ENCODE measurements around the gene PFKL. TPM values are rescaled to one million over a fixed set of nuclear protein-coding genes. Genes with fewer than 3 reads are reported as not detected.

PFKL gene
- total and polyA plus RNA-seq, 2 of the 8 experiments (the other 6 are each of a cell fraction or from before 2014, with no cell fraction given): 80.2 to 82.3 TPM

DNA sequence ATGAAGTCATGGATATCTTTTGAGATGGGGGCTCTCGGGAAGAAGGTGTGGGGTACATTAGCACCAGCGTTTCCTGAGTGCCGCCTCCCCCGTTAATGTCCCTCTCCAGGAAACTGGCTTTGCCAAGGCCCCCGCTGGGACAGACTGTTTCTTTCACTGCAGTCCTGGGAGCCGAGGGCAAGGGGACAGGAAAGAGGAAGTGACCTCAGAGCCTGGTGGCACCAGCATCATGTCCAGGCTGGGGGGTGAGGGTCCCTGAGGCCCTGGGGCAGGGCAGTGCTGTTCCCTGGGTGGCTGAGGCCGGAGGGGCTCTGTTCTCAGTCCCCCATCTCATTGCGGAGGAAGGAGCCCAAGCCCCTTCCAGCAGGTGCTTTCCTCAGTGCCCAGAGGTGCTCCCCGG, 5.8 kb downstream of the PFKL start:
- Histone ChIP-seq H3K4ac (replicated peaks; ENCODE audit: insufficient read length, low read depth, low read length) (no peak overlapping the region), H2AFZ (ENCODE audit: low read length) (no peak overlapping the region), H3K79me2 (ENCODE audit: control insufficient read depth in 1 of 2, insufficient read depth in 2 of 2, low read length in 2 of 2) (peaks cover 0 to 6% of the 10 kb centered on the region in 2 experiments; a peak in 1 of 4 replicates), H3K14ac (ENCODE audit: insufficient read length) (no peak overlapping the region), H3K4me1 (replicated peaks in 1 of 4; ENCODE audit: control insufficient read depth in 3 of 4, insufficient read depth in 4 of 4, low read length in 3 of 4) (peaks cover 0 to 11% (median 3%) of the 10 kb centered on the region in 4 experiments; a peak in 5 of 7 replicates), H3K36me3 (ENCODE audit: control insufficient read depth in 2 of 4, insufficient read depth in 4 of 4, low read length in 3 of 4) (peaks cover 0 to 4% (median 0%) of the 10 kb centered on the region in 4 experiments; a peak in 1 of 8 replicates), H4K20me1 (replicated peaks in 1 of 2; ENCODE audit: control insufficient read depth in 1 of 2, insufficient read depth in 2 of 2, low read length in 2 of 2) (peaks cover 9 to 15% of the 10 kb centered on the region in 2 experiments), H3K9me3 (ENCODE audit: insufficient read depth in 2 of 2, low read depth in 1 of 2, low read length in 1 of 2) (no peaks in the 10 kb centered on the region), H3K79me1 (ENCODE audit: low read depth, low read length) (peaks cover 6% of the 10 kb centered on the region; the same call in 1 of the 2 replicates), H2BK20ac (ENCODE audit: low read length) (no peak overlapping the region), H2BK120ac (replicated peaks; ENCODE audit: low read depth, low read length) (no peak overlapping the region), H3K27ac (ENCODE audit: low read depth, low read length) (no peak overlapping the region), H3K4me3 (ENCODE audit: extremely low read depth in 1 of 4, insufficient read depth in 2 of 4, low read depth in 3 of 4, low read length in 4 of 4) (no peak overlapping the region), H3K27me3 (replicated peaks in 1 of 4; ENCODE audit: control insufficient read depth in 3 of 4, extremely low read depth in 1 of 4, insufficient read depth in 3 of 4, low read length in 3 of 4) (no peaks in the 10 kb centered on the region), H2AK5ac (ENCODE audit: low read depth, low read length) (no peak overlapping the region), H3K4me2 (ENCODE audit: insufficient read depth in 1 of 2, low read depth in 2 of 2, low read length in 2 of 2) (no peak overlapping the region), H2BK12ac (ENCODE audit: low read depth, low read length) (no peak overlapping the region), H3K9ac (replicated peaks in 1 of 4; ENCODE audit: extremely low read depth in 1 of 4, low read depth in 3 of 4, low read length in 3 of 4) (no peak overlapping the region), H2BK5ac (ENCODE audit: low read depth, low read length) (no peak overlapping the region), H3K23me2 (ENCODE audit: low read depth, low read length) (peaks cover 2% of the 10 kb centered on the region; the same call in 1 of the 2 replicates), H4K8ac (ENCODE audit: extremely low read depth, insufficient read depth, low read length) (no peak overlapping the region; the same call in 1 of the 2 replicates), H4K91ac (replicated peaks; ENCODE audit: insufficient read length, low read length) (no peak overlapping the region), H3K23ac (ENCODE audit: insufficient read length) (no peak overlapping the region), H2BK15ac (ENCODE audit: low read length) (no peak overlapping the region), H3K18ac (ENCODE audit: extremely low read depth, low read length) (no peak overlapping the region), H3K56ac (replicated peaks; ENCODE audit: insufficient read length, low read depth, low read length) (no peak overlapping the region), H4K5ac (ENCODE audit: insufficient read length, low read depth, low read length) (no peak overlapping the region)
- no peak for DNase-seq (ENCODE audit: low read depth in 1 of 2, low spot score in 2 of 2)
- FAIRE-seq: no peak
- ChIA-PET CTCF (ENCODE audit: partially characterized antibody) (interaction anchor here (1.3 to 2.2 kb wide), 3 partner anchors 14 to 205 kb away, joined by 3 to 6 read pairs (median 5); no protein-coding TSS in a partner anchor), POLR2A (ENCODE audit: partially characterized antibody) (no interaction called here)
- WGBS, 2 experiments (ENCODE audit: extremely low coverage in 1 of 2, insufficient coverage in 1 of 2, insufficient read length in 1 of 2, insufficient replicate concordance in 2 of 2, low coverage in 1 of 2, low lambda C conversion rate in 2 of 2, missing lambda C conversion rate in 1 of 2): 88% methylated on average over 9 of the region's 9 CpGs; no CpG with 5 or more reads in 1 of the 2 experiments
- TF ChIP-seq, protein P1, sequence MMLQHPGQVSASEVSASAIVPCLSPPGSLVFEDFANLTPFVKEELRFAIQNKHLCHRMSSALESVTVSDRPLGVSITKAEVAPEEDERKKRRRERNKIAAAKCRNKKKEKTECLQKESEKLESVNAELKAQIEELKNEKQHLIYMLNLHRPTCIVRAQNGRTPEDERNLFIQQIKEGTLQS (IDR thresholded peaks at IDR 0.05; ENCODE audit: insufficient read depth, low read depth, low read length): no peak
- TF ChIP-seq SIRT6 (IDR thresholded peaks at IDR 0.05; ENCODE audit: low read length) (no peak), RBBP5 (IDR thresholded peaks at IDR 0.05; ENCODE audit: borderline replicate concordance, low read depth, low read length) (no peak), RFX5 (IDR thresholded peaks at IDR 0.05; ENCODE audit: borderline replicate concordance, low read depth, low read length) (no peak), ZNF274 (IDR thresholded peaks at IDR 0.05; ENCODE audit: borderline replicate concordance, extremely low read depth, low read length) (no peak), CBX8 (IDR thresholded peaks at IDR 0.05; ENCODE audit: borderline replicate concordance, low read depth, low read length) (no peak), BRCA1 (IDR thresholded peaks at IDR 0.05; ENCODE audit: low read depth, low read length) (no peak), POLR2AphosphoS5 (IDR thresholded peaks at IDR 0.05; ENCODE audit: low read depth, low read length) (no peak), TAF7 (optimal IDR thresholded peaks at IDR 0.05; ENCODE audit: borderline replicate concordance, low read depth, low read length) (no peak), ASH2L (IDR thresholded peaks at IDR 0.05; ENCODE audit: low read length) (no peak), SUZ12 (IDR thresholded peaks at IDR 0.05; ENCODE audit: low read length) (no peak)
- TF ChIP-seq, protein P2, sequence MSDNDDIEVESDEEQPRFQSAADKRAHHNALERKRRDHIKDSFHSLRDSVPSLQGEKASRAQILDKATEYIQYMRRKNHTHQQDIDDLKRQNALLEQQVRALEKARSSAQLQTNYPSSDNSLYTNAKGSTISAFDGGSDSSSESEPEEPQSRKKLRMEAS (IDR thresholded peaks at IDR 0.05): no peak
- TF ChIP-seq, protein P3, sequence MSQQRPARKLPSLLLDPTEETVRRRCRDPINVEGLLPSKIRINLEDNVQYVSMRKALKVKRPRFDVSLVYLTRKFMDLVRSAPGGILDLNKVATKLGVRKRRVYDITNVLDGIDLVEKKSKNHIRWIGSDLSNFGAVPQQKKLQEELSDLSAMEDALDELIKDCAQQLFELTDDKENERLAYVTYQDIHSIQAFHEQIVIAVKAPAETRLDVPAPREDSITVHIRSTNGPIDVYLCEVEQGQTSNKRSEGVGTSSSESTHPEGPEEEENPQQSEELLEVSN (IDR thresholded peaks at IDR 0.05): no peak

All from H1 (cell line).